ENCODE data around the gene AP2A2.

Gene AP2A2

GRCh38 chr11:996681-997080 lies 71.0 kb downstream of the AP2A2 start:
- no peak for DNase-seq (ENCODE audit: low read depth, low spot score)

DNA sequence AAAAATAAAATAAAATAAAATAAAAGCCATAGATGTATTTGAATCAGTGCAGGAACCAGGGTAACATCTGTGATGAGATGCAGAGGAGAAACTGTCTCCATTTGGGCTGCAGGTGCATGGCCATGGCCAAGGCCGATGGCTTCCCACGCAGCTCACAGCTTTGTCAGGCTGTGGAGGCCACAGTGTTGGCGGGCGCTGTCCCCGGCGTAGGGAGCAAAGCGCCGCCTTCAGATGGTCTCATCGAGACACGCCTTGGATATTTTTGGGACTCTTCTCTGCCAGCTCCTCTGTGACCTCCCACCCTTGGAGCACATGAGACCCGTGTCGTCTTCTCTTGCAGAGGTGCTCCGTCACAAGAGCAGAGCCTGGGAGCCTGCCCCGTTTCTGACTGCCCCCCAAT lies 72.2 kb downstream of the AP2A2 start:
- no peak for DNase-seq (ENCODE audit: low read depth, low spot score)

DNA sequence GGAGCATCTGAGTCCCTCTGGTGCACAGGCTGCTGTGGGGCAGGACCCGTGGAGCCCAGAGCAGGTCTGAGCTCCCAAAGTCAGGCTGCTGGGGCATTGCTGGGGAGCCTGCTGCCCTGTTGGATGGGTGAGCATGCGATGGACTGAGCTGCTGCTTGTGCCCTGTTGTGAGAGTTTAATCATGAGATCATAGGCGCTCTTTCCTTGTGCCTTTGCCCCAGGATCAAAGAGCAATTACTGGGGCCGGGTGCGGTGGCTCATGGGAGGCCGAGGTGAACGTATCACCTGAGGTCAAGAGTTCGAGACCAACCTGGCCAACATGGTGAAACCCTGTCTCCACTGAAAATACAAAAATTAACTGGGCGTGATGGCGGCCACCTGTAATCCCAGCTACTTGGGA lies 73.3 kb downstream of the AP2A2 start:
- DNase-seq (ENCODE audit: low read depth, low spot score): no peak

GRCh38 chr11:1000357-1001278 lies 74.9 kb downstream of the AP2A2 start:
- DNase-seq (ENCODE audit: low read depth, low spot score): no peak

GRCh38 chr11:1001617-1002405 lies 76.1 kb downstream of the AP2A2 start:
- DNase-seq (ENCODE audit: low read depth, low spot score): no peak

DNA sequence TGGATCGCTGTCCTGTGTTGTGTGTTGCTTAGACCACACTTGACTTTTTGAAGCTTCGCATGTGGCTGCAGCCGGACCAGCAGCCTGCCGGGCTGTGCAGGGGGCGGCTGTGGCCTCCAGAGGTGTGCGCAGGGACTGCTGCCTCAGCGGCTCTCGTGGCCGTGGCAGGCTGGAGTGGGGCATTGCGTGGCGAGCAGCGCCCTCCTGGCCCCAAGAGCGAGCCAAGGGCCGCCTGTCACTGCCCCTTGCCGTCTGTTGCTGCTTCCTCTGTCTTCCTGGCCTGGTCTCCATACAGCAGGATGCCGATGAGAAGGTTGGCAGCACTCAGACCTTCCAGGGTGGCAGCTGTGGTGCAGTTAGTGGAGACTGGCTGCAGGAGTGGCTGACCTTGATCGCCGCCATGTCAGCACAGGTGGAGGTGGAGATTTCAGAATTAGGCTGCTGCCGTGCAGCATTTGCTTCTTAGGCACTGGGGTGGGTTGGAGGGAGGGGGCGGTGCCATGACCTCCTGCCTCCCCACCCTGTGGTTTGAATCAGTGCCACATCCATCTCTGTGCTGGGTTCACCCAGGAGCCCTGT lies 76.8 kb downstream of the AP2A2 start:
- no peak for DNase-seq (ENCODE audit: low read depth, low spot score)

DNA sequence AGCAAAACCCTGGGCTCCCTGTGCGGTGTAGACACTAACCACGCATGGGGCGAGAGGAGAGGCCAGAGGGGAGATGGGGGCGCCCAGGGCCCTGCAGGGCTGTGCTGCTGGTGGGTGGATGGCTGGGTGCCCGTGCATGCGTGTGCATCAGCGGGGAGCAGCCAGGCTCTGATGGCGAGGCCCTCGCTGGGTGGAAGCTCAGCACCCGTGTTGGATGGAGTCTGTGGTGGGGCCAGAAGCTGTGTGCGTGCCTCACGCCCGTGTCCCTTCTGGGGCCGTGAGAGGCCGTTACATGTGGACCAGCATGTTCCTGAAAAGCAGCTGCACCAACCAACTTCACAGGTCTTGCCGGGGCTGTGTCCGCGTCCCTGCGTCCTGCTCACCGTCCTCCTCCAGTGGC lies 77.5 kb downstream of the AP2A2 start:
- DNase-seq (ENCODE audit: low read depth, low spot score): no peak

DNA sequence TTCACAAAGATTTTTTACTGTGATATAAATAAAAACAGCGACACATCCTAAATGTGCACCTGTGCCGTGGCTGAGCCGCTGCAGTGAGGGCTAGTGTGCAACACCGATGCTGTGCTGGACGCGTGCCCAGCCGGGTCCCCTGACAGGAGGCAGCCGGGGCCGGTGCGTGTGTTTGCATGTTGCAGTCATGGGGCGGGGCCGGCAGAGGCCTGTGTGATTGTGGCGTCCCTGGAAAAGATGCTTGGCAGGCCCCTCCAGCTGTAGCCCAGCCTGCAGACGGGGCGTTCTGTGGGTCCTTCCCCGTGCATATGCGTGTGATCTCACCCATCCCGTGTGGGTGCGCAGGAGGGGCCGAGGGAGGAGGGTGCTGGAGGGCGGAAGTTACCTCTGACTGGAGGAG lies 80.3 kb downstream of the AP2A2 start:
- DNase-seq (ENCODE audit: low read depth, low spot score): peak; percentile 18

DNA sequence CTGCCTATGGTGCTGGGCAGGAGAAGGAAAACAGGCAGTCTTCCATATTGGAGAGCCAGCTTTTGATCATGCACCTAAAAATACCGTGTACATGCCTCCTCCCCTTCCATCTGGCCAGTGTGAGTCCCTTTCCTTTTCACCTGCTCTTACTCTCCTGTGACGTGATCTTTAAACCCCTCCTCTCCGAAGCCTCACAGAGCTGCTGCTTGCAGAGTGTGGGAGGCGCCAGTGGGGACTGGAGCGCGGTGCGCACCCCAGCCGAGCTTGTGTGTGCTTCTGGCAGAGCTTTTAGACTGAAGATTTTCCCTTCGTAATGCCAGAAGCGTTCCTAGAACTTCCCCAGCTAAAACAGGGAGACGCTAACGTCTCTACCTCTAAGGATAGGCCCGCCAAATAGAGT lies 81.1 kb downstream of the AP2A2 start:
- DNase-seq (ENCODE audit: low read depth, low spot score): no peak

DNA sequence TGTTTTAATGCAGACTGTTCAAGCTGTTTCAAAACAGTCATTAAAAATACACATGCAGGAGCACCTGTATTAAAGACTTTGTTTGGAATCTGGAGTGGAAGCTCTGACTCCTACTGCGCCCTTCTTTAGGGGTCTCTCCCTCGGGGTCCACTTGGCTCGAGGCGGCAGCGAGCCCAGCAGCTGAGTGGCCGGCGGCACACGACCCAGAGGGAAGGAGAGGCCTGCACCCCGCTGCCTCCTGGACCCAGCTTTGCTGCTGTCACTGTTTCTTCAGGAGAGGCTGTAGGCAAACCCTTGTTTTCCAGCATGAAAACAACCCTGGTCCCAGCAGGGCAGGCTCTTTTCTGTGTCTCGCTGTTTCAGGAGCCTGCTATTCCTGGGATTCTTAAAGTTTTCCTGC lies 81.6 kb downstream of the AP2A2 start:
- no peak for DNase-seq (ENCODE audit: low read depth, low spot score)

GRCh38 chr11:1008001-1008802 lies 82.5 kb downstream of the AP2A2 start:
- DNase-seq (ENCODE audit: low read depth, low spot score): no peak

DNA sequence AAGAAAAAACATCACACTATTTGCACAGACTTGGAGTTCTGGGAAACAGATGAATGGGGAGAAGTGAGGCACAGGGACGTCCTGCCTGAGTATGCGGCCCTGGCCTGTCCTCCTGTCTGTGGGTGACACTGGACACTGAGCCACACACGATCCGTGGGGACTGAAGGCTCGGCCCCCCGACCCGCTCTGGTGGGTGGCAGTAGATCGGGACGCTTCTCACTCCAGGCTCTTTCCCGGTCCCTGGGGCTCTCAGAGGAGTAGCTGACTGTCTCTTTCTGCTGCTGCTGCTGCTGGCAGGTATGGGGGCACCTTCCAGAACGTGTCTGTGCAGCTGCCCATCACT lies 83.1 kb downstream of the AP2A2 start:
- DNase-seq (ENCODE audit: low read depth, low spot score): no peak

- no peak for DNase-seq (ENCODE audit: low read depth, low spot score)
Measured at GRCh38 chr11:1009371-1009770, 83.7 kb downstream of the AP2A2 start.

GRCh38 chr11:1009991-1010390 lies 84.3 kb downstream of the AP2A2 start:
- no peak for DNase-seq (ENCODE audit: low read depth, low spot score)

GRCh38 chr11:1010551-1011319 lies 85.1 kb downstream of the AP2A2 start:
- no peak for DNase-seq (ENCODE audit: low read depth, low spot score)

DNA sequence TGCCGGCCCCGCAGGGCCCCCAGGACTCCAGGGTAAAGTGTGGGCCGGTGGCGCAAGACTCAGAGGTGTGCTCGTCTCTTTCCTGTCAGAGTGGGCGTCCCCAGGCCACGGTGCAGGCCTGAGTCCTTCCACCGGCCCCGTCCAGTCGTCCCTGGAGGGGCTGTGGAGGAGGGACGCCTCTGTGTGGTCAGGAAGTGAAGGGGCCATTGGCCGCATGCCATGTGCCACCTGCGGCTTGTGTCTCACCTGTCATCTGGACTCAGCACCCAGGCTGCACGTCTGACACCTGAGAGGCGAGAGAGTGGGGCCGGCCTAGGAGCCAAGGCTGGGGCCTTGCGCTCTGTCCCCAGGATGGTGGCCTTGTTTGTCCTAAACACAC lies 85.6 kb downstream of the AP2A2 start:
- no peak for DNase-seq (ENCODE audit: low read depth, low spot score)

DNA sequence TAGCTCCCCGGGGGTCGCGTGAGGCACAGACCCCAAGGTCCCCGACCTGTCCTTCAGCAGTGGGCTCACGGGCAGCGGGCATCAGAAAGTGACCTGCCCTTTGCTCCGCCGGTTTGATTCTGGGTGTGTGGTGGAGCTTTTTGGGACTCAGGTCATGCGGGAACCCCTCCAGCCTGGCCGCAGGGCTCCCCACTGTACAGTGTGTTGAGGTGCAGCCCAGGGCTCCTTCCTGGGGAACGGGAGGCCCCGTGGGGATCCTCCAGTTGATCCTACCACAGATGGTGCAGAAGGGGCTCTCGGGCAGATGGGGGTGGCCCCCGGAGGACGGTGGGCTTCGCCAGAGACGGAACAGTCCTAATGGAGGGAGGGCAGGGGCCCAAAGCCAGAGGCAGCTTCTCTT lies 86.6 kb downstream of the AP2A2 start:
- no peak for DNase-seq (ENCODE audit: low read depth, low spot score)

DNA sequence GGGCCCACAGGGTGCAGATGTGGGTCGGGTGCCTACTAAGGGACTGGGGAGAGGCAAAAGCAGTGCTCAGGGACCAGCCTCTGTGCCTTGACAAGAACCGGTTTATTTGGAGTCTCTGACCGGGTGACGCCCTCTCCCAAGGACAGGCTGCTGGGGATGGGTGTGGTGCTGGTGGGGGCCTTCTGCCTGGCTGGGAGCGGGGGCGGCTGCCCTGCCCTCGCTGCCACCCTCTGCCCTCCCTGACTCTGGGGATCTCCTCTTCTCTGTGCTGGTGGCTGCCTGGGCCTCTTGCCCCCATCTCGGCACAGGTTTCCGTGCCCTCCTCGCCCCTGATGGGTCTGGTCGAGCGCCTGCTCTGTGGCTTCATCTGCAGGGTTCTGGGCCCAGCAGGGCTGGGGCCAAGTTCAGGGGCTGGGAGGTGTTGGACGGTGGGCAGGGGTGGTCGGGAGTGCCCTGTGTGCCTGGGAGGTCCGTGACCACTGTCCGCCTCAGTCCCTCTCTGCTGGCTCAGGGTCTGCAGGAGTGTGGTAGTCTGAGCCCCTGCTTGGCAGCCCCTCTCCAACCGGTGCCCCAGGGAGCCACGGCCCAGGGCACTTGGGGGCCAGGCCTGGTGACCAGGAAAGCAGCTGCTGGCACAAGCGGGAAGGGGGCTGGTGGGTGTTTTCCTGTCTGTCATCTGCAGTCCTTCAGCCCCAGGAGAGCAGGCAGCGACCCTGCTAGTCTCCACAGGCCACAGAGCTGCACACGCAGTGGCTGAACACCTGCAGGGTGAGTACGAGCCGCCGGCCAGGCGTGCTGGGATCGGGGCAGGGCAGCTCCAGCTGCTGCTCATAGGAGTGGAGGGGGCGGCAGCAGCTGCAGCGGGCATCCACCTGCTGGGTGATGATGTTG lies 87.3 kb downstream of the AP2A2 start:
- DNase-seq (ENCODE audit: low read depth, low spot score): no peak

GRCh38 chr11:1013631-1013935 lies 87.9 kb downstream of the AP2A2 start:
- no peak for DNase-seq (ENCODE audit: low read depth, low spot score)

GRCh38 chr11:1014276-1014675 lies 88.6 kb downstream of the AP2A2 start:
- no peak for DNase-seq (ENCODE audit: low read depth, low spot score)
